ENCODE data around the gene PRKD2.
A peak's percentile ranks its signal among the peaks of the same experiment; 100 is the strongest.

Gene PRKD2

GRCh38 chr19:46660551-46661019 lies 56.3 kb downstream of the PRKD2 start:
- no peak for DNase-seq (ENCODE audit: low read depth)

- no peak for DNase-seq (ENCODE audit: low read depth)
Observed at GRCh38 chr19:46660008-46660517, 56.9 kb downstream of the PRKD2 start.

GRCh38 chr19:46659151-46660007 lies 57.5 kb downstream of the PRKD2 start:
- no peak for DNase-seq (ENCODE audit: low read depth)

- no peak for DNase-seq (ENCODE audit: low read depth)
Observed at GRCh38 chr19:46656541-46656940, 60.4 kb downstream of the PRKD2 start.

- no peak for DNase-seq (ENCODE audit: low read depth)
Observed at GRCh38 chr19:46654621-46655152, 62.2 kb downstream of the PRKD2 start.

GRCh38 chr19:46650445-46650844 lies 66.5 kb downstream of the PRKD2 start:
- no peak for DNase-seq (ENCODE audit: low read depth)

- no peak for DNase-seq (ENCODE audit: low read depth)
Observed at GRCh38 chr19:46648961-46649960, 67.7 kb downstream of the PRKD2 start.

GRCh38 chr19:46648060-46648960 lies 68.6 kb downstream of the PRKD2 start:
- DNase-seq (ENCODE audit: low read depth): no peak

GRCh38 chr19:46646402-46646801 lies 70.5 kb downstream of the PRKD2 start:
- DNase-seq (ENCODE audit: low read depth): no peak

- DNase-seq (ENCODE audit: low read depth): no peak
Observed at GRCh38 chr19:46644720-46645119, 72.2 kb downstream of the PRKD2 start.

- DNase-seq (ENCODE audit: low read depth): no peak
Observed at GRCh38 chr19:46640656-46641055, 76.3 kb downstream of the PRKD2 start.

- DNase-seq (ENCODE audit: low read depth): no peak
Observed at GRCh38 chr19:46639358-46640182, 77.3 kb downstream of the PRKD2 start.

- no peak for DNase-seq (ENCODE audit: low read depth)
Observed at GRCh38 chr19:46637224-46637623, 79.7 kb downstream of the PRKD2 start.

- DNase-seq (ENCODE audit: low read depth): no peak
Observed at GRCh38 chr19:46635920-46636761, 80.8 kb downstream of the PRKD2 start, which contains the start of gene GNG8. Gene GNG8, minus strand, starts transcription at chr19:46636202. Its CDS starts 1,520 bp downstream, at chr19:46634682.

GRCh38 chr19:46634656-46635218 lies 82.2 kb downstream of the PRKD2 start:
- no peak for DNase-seq (ENCODE audit: low read depth)

- DNase-seq (ENCODE audit: low read depth): peak; percentile 60
Observed at GRCh38 chr19:46634045-46634655, 82.8 kb downstream of the PRKD2 start.

- no peak for DNase-seq (ENCODE audit: low read depth)
Observed at GRCh38 chr19:46633130-46633529, 83.8 kb downstream of the PRKD2 start.

GRCh38 chr19:46631481-46631880 lies 85.4 kb downstream of the PRKD2 start:
- no peak for DNase-seq (ENCODE audit: low read depth)
